ENCODE results near the gene SPRY4.

Gene SPRY4

DNA sequence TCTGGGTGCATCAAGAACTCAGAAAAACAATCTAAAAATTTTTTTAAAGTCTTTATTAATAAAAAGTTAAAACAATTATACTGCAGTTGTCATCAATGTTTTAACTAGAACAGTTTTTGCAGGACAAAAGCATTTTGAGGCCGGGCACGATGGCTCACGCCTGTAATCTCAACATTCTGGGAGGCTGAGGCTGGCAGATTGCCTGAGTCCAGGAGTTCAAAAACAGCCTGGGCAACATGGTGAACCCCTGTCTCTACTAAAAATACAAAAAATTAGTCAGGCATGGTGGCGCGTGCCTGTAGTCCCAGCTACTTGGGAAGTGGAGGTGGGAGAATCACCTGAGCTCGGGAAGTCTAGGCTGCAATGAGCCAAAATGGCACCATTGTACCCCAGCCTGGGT, 5.2 kb upstream of the SPRY4 start:
- no peak for DNase-seq (ENCODE audit: low read depth)
- TF ChIP-seq, protein P1, sequence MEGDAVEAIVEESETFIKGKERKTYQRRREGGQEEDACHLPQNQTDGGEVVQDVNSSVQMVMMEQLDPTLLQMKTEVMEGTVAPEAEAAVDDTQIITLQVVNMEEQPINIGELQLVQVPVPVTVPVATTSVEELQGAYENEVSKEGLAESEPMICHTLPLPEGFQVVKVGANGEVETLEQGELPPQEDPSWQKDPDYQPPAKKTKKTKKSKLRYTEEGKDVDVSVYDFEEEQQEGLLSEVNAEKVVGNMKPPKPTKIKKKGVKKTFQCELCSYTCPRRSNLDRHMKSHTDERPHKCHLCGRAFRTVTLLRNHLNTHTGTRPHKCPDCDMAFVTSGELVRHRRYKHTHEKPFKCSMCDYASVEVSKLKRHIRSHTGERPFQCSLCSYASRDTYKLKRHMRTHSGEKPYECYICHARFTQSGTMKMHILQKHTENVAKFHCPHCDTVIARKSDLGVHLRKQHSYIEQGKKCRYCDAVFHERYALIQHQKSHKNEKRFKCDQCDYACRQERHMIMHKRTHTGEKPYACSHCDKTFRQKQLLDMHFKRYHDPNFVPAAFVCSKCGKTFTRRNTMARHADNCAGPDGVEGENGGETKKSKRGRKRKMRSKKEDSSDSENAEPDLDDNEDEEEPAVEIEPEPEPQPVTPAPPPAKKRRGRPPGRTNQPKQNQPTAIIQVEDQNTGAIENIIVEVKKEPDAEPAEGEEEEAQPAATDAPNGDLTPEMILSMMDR (IDR thresholded peaks at IDR 0.05; ENCODE audit: low read depth, low read length), result no peak
- TF ChIP-seq MYC (IDR thresholded peaks at IDR 0.05; ENCODE audit: low read depth, low read length) (no peak), POLR2A (IDR thresholded peaks at IDR 0.05; ENCODE audit: extremely low read depth, insufficient read length) (no peak)
- TF ChIP-seq, protein P2, sequence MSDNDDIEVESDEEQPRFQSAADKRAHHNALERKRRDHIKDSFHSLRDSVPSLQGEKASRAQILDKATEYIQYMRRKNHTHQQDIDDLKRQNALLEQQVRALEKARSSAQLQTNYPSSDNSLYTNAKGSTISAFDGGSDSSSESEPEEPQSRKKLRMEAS (IDR thresholded peaks at IDR 0.05; ENCODE audit: low read depth, low read length), result no peak
- H3K4me3 ChIP-seq (ENCODE audit: low read depth, low read length), result no peak overlapping the region

DNA sequence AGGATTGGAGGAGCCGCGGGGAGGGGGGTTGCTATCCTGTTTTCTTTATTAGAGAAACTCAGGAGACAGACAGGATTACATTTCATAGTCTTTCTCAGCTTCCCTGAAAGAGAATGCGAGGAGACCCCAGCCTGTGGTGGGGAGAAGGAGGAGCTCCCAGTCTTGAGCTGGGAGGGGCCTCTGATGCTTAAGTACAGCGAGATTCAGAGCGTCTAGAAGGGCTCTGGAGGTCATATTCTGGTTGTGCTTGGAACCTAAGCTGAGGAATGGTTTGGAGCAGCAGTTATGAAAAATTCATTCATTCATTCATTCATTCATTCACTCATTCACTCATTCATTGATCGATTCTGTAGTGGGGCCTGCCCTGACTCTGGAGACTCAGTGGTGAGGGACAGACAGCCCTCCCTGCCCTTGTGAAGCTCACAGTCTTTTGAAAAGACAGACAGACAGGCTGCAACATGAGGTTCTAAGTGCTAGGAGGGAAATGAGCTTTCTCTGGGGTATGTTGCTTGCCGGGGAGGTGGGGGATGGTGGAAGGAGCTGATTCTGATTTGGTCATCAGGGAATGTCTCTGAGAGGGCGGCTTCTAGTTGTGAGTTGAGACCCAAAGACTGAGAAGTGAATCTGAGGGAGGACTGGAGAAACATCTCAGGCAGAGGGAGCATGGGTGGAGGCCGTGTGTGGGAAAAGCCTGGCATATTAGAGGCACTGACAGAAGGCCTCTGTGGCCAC, 2.5 kb upstream of the SPRY4 start:
- no peak overlapping the region for H3K4me3 ChIP-seq (ENCODE audit: low read depth, low read length)
- DNase-seq (ENCODE audit: low read depth), result no peak
- TF ChIP-seq, protein P1 (IDR thresholded peaks at IDR 0.05; ENCODE audit: low read depth, low read length), result no peak
- TF ChIP-seq, protein P2 (IDR thresholded peaks at IDR 0.05; ENCODE audit: low read depth, low read length), result no peak
- TF ChIP-seq MYC (IDR thresholded peaks at IDR 0.05; ENCODE audit: low read depth, low read length) (no peak), POLR2A (IDR thresholded peaks at IDR 0.05; ENCODE audit: extremely low read depth, insufficient read length) (no peak)

- TF ChIP-seq, protein P2 (IDR thresholded peaks at IDR 0.05; ENCODE audit: low read depth, low read length), result no peak
- TF ChIP-seq, protein P1 (IDR thresholded peaks at IDR 0.05; ENCODE audit: low read depth, low read length), result no peak
- TF ChIP-seq MYC (IDR thresholded peaks at IDR 0.05; ENCODE audit: low read depth, low read length), result no peak
- no peak for TF ChIP-seq POLR2A (IDR thresholded peaks at IDR 0.05; ENCODE audit: extremely low read depth, insufficient read length)
- DNase-seq (ENCODE audit: low read depth), result peak; percentile 22
- H3K4me3 ChIP-seq (ENCODE audit: low read depth, low read length), result no peak overlapping the region
Observed at GRCh38 chr5:142326480-142326938, 1.7 kb upstream of the SPRY4 start.

DNA sequence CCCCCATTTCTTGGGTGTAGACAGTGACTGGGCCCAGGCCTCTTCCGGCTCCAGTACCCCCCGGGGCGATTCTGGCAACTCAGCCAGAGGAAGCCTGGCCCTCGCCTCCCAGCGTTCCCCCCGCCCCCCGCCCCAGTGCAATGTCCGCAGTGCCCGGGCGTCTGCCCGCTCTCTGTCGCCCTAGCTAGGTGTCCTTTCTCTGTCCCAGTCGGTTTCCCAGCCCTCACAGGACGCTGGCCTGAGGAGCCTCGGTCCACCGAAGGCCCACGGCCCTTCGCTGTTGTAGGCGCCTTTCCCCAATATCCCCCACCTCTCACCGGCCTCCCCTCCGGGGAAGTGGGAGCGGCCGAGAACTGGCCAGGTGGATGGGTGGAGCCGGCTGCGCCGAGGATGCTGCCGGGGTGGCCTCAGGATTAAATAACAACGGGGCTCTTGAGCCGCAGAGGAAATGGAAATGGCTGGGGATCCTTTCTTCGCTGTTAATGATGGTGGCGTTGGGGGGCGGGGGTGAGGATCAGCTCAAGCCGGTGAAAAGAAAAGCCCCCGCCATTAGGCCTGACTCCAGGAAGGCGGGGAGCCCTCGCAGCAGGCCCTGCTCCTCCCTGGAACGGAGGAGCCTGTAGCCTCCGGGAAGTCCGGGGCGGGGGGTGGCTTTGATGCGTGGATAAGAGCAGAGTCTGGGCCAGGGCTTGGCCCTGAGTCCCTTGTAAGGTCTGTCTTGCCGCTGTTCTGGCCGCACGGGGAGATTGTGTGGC, 1.1 kb upstream of the SPRY4 start:
- H3K4me3 ChIP-seq (ENCODE audit: low read depth, low read length), result peak overlapping the region; percentile 91
- DNase-seq (ENCODE audit: low read depth), result peak; percentile 84
- TF ChIP-seq, protein P1 (IDR thresholded peaks at IDR 0.05; ENCODE audit: low read depth, low read length), result no peak
- TF ChIP-seq, protein P2 (IDR thresholded peaks at IDR 0.05; ENCODE audit: low read depth, low read length), result no peak
- no peak for TF ChIP-seq MYC (IDR thresholded peaks at IDR 0.05; ENCODE audit: low read depth, low read length)

DNA sequence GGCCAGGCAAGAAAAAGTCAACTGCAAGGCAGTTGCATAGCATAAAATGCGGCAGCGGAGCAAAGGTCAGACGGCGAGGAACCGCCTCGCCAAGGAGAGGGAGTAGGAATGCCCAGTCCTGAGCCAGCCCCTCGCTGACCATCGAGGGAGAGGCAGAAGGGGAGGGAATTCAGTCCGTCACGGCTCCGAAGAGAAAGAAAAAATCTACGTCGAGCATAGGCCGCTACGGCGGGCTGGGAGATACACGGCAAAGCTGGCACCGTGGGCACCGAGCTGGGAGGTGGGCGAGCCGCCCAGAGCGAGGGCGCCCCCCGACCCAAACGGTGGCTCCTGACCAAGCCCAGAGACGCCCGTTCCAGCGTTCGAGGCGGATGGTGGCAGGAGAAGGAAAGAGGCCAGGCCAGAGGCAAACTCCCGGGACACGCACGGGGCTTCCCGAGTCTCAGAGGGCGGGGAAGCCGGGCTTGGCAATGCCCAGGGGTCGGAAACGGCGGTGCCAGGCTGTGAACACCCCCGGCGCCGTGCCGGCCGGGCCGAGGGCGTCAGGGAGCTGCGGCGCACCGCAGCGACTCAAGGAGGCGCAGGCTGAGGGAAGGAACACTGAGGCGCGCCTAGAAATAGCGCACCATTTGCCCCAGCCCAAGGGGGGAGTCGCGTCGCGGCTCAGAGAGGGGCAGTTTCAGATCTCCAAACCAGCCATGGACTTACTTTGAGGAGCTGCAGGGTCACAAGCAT, 518 bp downstream of the SPRY4 start:
- DNase-seq (ENCODE audit: low read depth), result no peak
- H3K4me3 ChIP-seq (ENCODE audit: low read depth, low read length), result peak overlapping the region; percentile 91
- TF ChIP-seq, protein P1 (IDR thresholded peaks at IDR 0.05; ENCODE audit: low read depth, low read length), result no peak
- TF ChIP-seq, protein P2 (IDR thresholded peaks at IDR 0.05; ENCODE audit: low read depth, low read length), result 0 out of 2 replicates have a peak, but pooled peaks have one; percentile 2
- TF ChIP-seq POLR2A (IDR thresholded peaks at IDR 0.05; ENCODE audit: extremely low read depth, insufficient read length), result no peak
